Sigmoid colon (tissue), 7 donors: ENCODE measurements around the gene PPFIA3. TPM values are rescaled to one million over a fixed set of nuclear protein-coding genes. Genes with fewer than 3 reads are reported as not detected.

Experiments
- DNase-seq: peaks from one replicate; pipeline ENCODE4 v3.0.0-alpha.2; 2019
- H3K27ac ChIP-seq, 4 donors: fragments of 200-600 bp; sonication (generic); one replicate each; pipeline ENCODE4 v1.5.1; 2016 to 2019; ENCODE audit warnings: mild to moderate bottlenecking in 1 of 4
- H3K27me3 ChIP-seq, 3 donors: fragments of 200-600 bp; sonication (generic); one replicate each; pipeline ENCODE4 v1.5.1; 2019; ENCODE audit warnings: mild to moderate bottlenecking in 1 of 3
- H3K36me3 ChIP-seq, 4 donors: fragments of 200-600 bp; sonication (generic); one replicate each; pipeline ENCODE4 v1.5.1; 2016 to 2019
- H3K4me1 ChIP-seq, 4 donors: fragments of 200-600 bp; sonication (generic); one replicate each; pipeline ENCODE4 v1.5.1; 2017 to 2019
- H3K4me3 ChIP-seq, 4 donors: fragments of 200-600 bp; sonication (generic); one replicate each; pipeline ENCODE4 v1.5.1; 2017 to 2019; ENCODE audit warnings: mild to moderate bottlenecking in 2 of 4, moderate library complexity in 1 of 4
- H3K9me3 ChIP-seq, 4 donors: fragments of 200-600 bp in 3 of 4; sonication (generic) in 3 of 4; one replicate each; pipeline versions ENCODE4 v1.5.1 to v1.6.1; 2013 to 2019
- EP300 ChIP-seq, 4 donors: sonication (generic); formaldehyde crosslinking; IDR thresholded peaks; one replicate each; pipeline ENCODE4 v1.6.1; 2017; ENCODE audit warnings: antibody characterized with exemption in 4 of 4
- POLR2A ChIP-seq, 2 donors: fragments of 450-650 bp; IDR thresholded peaks; one replicate each; pipeline ENCODE4 v1.6.1; 2016; ENCODE audit warnings: antibody characterized with exemption in 2 of 2, mild to moderate bottlenecking in 2 of 2, moderate library complexity in 2 of 2
- POLR2AphosphoS5 ChIP-seq, 4 donors: sonication (generic); formaldehyde crosslinking; IDR thresholded peaks; one replicate each; pipeline ENCODE4 v1.6.1; 2017; ENCODE audit warnings: antibody characterized with exemption in 4 of 4
- WGBS, 2 donors: extraction: QIAGEN DNeasy Blood & Tissue Kit; methylation state at CpG; one replicate each; pipeline ENCODE4 v1.1.7; 2013; 5-methylcytosine and 5-hydroxymethylcytosine counted together
- intact Hi-C: fragments of 100-400 bp; cut with DNase I; formaldehyde crosslinking; loops from one replicate; pipeline ENCODE4 v1.15.1; 2023
- polyA plus RNA-seq, 3 donors: library from polyadenylated mRNA; stranded (reverse); fragments of 200-250 nt; gene quantifications; one replicate each; pipeline ENCODE4 v1.2.3, GENCODE V29; 2013
- total RNA-seq, 4 donors: library from RNA; depleted of rRNA; stranded (reverse); fragments of >200 nt; gene quantifications; one replicate each; pipeline ENCODE4 v1.1.0, GENCODE V29; 2016
- TF ChIP-seq, protein P1 (sequence below), 4 experiments: fragments of 450-650 bp in 3 of 4; fragments of 200-600 bp in 1 of 4; IDR thresholded peaks; one replicate each; pipeline ENCODE4 v1.5.1; 2016 to 2019; ENCODE audit warnings: antibody characterized with exemption in 4 of 4, mild to moderate bottlenecking in 3 of 4, moderate library complexity in 2 of 4
- donor health status: healthy with polysubstance abuse.
- donor health status: Bipolar disorder and iron deficiency.
- donor health status: healthy.

The PPFIA3 gene
- total and polyA plus RNA-seq, 7 donors = 2.0 to 35.3 (median 3.9) TPM

GRCh38 chr19:49085020-49085867 lies 34.1 kb upstream of the PPFIA3 start, which contains the start of gene SNRNP70:
TSS of gene SNRNP70 (plus strand) at chr19:49085451. CDS start at chr19:49086415, 964 bp downstream.
- intact Hi-C loops = loop anchor here (2.0 to 10.0 kb wide), 2 partner anchors 30 to 370 kb away; partner anchors contain the start of genes ALDH16A1, LIN7B and PIH1D1
- peak within 1 kb of the TSS; percentile 74 to 85 (median 80) for H3K4me3 ChIP-seq
- 0% methylated on average over 89 of the region's 89 CpGs for WGBS, 2 donors
- no peaks in the 10 kb centered on the region for H3K9me3 ChIP-seq
- peak within 1 kb of the TSS; percentile 90 to 96 (median 91) for H3K27ac ChIP-seq
- peaks cover 4 to 26% (median 7%) of the 10 kb centered on the region in 4 donors for H3K36me3 ChIP-seq
- peak; percentile 100 for DNase-seq
- no peaks in the 10 kb centered on the region for H3K27me3 ChIP-seq
- TF ChIP-seq EP300 (IDR thresholded peaks at IDR 0.05) (peak in 1 of 4 donors; percentile 62), POLR2AphosphoS5 (IDR thresholded peaks at IDR 0.05) (peak; percentile 91 to 96 (median 94)), POLR2A (IDR thresholded peaks at IDR 0.05) (peak; percentile 72 to 79)
- TF ChIP-seq, protein P1, sequence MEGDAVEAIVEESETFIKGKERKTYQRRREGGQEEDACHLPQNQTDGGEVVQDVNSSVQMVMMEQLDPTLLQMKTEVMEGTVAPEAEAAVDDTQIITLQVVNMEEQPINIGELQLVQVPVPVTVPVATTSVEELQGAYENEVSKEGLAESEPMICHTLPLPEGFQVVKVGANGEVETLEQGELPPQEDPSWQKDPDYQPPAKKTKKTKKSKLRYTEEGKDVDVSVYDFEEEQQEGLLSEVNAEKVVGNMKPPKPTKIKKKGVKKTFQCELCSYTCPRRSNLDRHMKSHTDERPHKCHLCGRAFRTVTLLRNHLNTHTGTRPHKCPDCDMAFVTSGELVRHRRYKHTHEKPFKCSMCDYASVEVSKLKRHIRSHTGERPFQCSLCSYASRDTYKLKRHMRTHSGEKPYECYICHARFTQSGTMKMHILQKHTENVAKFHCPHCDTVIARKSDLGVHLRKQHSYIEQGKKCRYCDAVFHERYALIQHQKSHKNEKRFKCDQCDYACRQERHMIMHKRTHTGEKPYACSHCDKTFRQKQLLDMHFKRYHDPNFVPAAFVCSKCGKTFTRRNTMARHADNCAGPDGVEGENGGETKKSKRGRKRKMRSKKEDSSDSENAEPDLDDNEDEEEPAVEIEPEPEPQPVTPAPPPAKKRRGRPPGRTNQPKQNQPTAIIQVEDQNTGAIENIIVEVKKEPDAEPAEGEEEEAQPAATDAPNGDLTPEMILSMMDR (IDR thresholded peaks at IDR 0.05) = no peak
- H3K4me1 ChIP-seq = peaks cover 0 to 34% (median 32%) of the 10 kb centered on the region in 4 donors

DNA sequence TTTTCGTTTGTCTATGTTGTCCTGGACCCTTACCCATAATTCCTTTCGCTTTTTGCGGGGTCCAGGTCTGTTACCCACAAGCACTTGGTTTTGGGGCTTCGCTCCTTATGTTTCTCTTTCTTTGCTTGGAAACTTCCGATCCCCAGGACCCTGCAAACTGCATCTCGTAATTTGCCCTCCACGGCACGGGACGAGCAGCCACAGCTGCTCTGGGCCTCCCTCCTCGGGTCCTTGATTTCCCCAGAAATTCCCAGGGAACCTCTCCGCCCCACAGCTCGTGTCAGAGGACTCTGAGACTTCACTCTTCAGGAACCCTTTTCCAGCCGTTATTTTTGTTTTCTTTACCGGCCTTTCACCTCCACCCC lies 33.5 kb upstream of the PPFIA3 start:
- intact Hi-C loops = loop anchor here (2.0 to 10.0 kb wide), 2 partner anchors 29 to 369 kb away; partner anchors contain the start of genes ALDH16A1, LIN7B and PIH1D1
- no peaks in the 10 kb centered on the region for H3K27me3 ChIP-seq
- peak overlapping the region; percentile 90 to 96 (median 91) for H3K27ac ChIP-seq
- H3K4me3 ChIP-seq = peak overlapping the region; percentile 74 to 85 (median 80)
- peaks cover 11 to 32% (median 13%) of the 10 kb centered on the region in 4 donors for H3K36me3 ChIP-seq
- H3K9me3 ChIP-seq = no peaks in the 10 kb centered on the region
- WGBS, 2 donors = 0 to 1% methylated on average over 14 of the region's 14 CpGs
- TF ChIP-seq, protein P1 (IDR thresholded peaks at IDR 0.05) = no peak
- H3K4me1 ChIP-seq = peaks cover 0 to 34% (median 32%) of the 10 kb centered on the region in 4 donors
- DNase-seq = no peak

DNA sequence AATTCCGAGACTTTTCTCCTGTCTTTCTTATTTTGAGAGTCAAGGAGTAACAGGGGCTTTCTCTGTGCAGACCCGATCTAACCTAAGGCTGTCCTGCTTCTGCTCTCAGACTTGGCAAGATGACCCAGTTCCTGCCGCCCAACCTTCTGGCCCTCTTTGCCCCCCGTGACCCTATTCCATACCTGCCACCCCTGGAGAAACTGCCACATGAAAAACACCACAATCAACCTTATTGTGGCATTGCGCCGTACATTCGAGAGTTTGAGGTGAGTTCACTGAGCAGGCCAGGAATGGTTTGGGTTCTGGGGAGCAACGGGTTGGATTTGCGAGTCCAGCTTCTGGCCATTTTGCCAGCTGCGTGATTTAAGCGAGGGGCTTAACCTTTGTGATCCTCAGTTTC lies 33.0 kb upstream of the PPFIA3 start:
- H3K36me3 ChIP-seq = peaks cover 15 to 36% (median 16%) of the 10 kb centered on the region in 4 donors
- 17 to 50% methylated on average over 11 of the region's 11 CpGs for WGBS, 2 donors
- peak overlapping the region; percentile 74 to 85 (median 80) for H3K4me3 ChIP-seq
- peak overlapping the region in 3 of 4 donors; percentile 90 to 96 (median 91) for H3K27ac ChIP-seq
- H3K4me1 ChIP-seq = peaks cover 0 to 34% (median 32%) of the 10 kb centered on the region in 4 donors
- intact Hi-C loops = loop anchor here (10.0 kb wide), 1 partner anchor 369 kb away; the partner anchor contains the start of genes ALDH16A1 and PIH1D1
- no peaks in the 10 kb centered on the region for H3K27me3 ChIP-seq
- no peak for DNase-seq
- no peaks in the 10 kb centered on the region for H3K9me3 ChIP-seq
- TF ChIP-seq, protein P1 (IDR thresholded peaks at IDR 0.05) = no peak
- no peak for TF ChIP-seq POLR2A (IDR thresholded peaks at IDR 0.05)
- TF ChIP-seq EP300 (IDR thresholded peaks at IDR 0.05) = no peak
- TF ChIP-seq POLR2AphosphoS5 (IDR thresholded peaks at IDR 0.05) = no peak

DNA sequence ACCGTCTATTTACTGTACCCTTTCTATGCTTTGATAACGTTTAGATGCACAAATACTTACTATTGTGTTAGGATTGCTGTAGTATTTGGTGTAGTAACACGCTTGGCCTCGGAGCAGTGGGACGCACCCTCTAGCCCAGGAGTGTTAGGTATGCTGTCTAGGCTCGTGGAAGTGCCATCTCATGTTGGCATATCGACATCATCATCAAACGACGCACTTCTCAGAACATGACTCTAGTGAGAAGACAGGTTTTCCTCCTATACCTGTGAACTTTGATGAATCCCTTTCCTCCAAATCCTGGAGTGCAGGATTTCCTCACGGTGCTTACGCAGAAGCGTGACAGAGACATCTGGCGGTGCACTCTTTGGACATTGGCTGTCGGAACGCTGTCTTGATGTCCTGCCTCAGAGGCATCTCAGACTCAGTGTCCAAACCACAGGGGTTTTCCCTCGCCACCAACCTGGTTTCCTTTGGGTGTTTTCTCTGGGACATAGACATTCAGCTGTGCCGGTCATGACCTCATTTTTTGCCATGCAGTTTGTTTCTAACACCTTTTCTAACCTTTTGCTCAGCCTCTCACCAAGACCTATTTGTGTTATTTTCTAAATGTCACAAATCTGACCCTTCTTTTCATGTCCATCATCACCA lies 27.8 kb upstream of the PPFIA3 start:
- TF ChIP-seq, protein P1 (IDR thresholded peaks at IDR 0.05) = no peak
- TF ChIP-seq POLR2AphosphoS5 (IDR thresholded peaks at IDR 0.05) (no peak), EP300 (IDR thresholded peaks at IDR 0.05) (no peak), POLR2A (IDR thresholded peaks at IDR 0.05) (no peak)
- intact Hi-C loops = no loop called here
- 89 to 92% methylated on average over 17 of the region's 17 CpGs for WGBS, 2 donors
- peaks cover 0 to 22% (median 20%) of the 10 kb centered on the region in 4 donors for H3K4me1 ChIP-seq
- H3K4me3 ChIP-seq = no peak overlapping the region
- peaks cover 39 to 88% (median 55%) of the 10 kb centered on the region in 4 donors for H3K36me3 ChIP-seq
- H3K9me3 ChIP-seq = no peaks in the 10 kb centered on the region
- H3K27ac ChIP-seq = no peak overlapping the region
- no peaks in the 10 kb centered on the region for H3K27me3 ChIP-seq
- DNase-seq = no peak
